ENCODE measurements around the gene ADPRH.
"Not testable (repeated sequence)": the region's sequence is repeated elsewhere in the genome, so short reads cannot be mapped to it uniquely, and the experiment has no call there.

DNA sequence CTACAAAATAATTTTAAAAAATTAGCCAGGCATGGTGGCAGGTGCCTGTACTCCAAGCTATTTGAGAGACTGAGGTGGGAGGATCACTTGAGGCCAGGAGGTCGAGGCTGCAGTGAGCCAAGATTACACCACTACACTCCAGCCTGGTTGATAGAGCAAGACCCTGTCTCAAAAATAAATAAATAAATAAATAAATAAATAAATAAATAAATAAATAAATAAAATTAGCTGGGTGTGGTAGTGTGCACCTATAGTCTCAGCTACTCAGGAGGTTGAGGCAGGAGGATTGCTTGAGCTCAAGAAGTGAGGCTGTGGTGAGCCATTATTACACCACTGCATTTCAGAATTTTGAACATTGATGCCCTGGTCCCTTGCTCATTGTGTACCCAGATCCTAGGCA, 15.6 kb downstream of the ADPRH start:
- not testable (repeated sequence) for TF ChIP-seq EZH2 (IDR thresholded peaks at IDR 0.05; ENCODE audit: low read length, unreplicated experiment); EZH2phosphoT487 (IDR thresholded peaks at IDR 0.05; ENCODE audit: borderline replicate concordance, low read length)
- TF ChIP-seq, protein P1, sequence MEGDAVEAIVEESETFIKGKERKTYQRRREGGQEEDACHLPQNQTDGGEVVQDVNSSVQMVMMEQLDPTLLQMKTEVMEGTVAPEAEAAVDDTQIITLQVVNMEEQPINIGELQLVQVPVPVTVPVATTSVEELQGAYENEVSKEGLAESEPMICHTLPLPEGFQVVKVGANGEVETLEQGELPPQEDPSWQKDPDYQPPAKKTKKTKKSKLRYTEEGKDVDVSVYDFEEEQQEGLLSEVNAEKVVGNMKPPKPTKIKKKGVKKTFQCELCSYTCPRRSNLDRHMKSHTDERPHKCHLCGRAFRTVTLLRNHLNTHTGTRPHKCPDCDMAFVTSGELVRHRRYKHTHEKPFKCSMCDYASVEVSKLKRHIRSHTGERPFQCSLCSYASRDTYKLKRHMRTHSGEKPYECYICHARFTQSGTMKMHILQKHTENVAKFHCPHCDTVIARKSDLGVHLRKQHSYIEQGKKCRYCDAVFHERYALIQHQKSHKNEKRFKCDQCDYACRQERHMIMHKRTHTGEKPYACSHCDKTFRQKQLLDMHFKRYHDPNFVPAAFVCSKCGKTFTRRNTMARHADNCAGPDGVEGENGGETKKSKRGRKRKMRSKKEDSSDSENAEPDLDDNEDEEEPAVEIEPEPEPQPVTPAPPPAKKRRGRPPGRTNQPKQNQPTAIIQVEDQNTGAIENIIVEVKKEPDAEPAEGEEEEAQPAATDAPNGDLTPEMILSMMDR (conservative IDR thresholded peaks at IDR 0.05; ENCODE audit: low read depth, low read length) = not testable (repeated sequence)

All from PC-3 (cell line).